SU-DHL-6 (cell line): ENCODE data around the gene ELMOD3.

Experiments
- H2AFZ ChIP-seq: fragments of 200-600 bp; sonication (generic); 2 replicates; pipeline ENCODE4 v1.6.1; 2014; ENCODE audit warnings: low read depth, mild to moderate bottlenecking, moderate library complexity, mixed read lengths, antibody characterized with exemption, low read length; ENCODE audit not compliant: severe bottlenecking
- H3F3A ChIP-seq: fragments of 200-600 bp; shearing (Covaris generic); 2 replicates; pipeline ENCODE4 v1.6.0; 2016; ENCODE audit warnings: antibody characterized with exemption, mild to moderate bottlenecking; ENCODE audit not compliant: insufficient read depth
- H3K27ac ChIP-seq: fragments of 200-600 bp; sonication (generic); 2 replicates; pipeline ENCODE4 v1.5.1; 2016; ENCODE audit warnings: low read depth, mild to moderate bottlenecking, low read length, moderate library complexity, mixed read lengths
- H3K27me3 ChIP-seq: fragments of 200-600 bp; sonication (generic), shearing (Covaris generic); 2 replicates; pipeline ENCODE4 v1.6.0; 2014; ENCODE audit warnings: mild to moderate bottlenecking, low read length
- H3K36me3 ChIP-seq: fragments of 200-600 bp; sonication (generic); 2 replicates; pipeline ENCODE4 v1.6.1; 2014; ENCODE audit warnings: mild to moderate bottlenecking, low read length, mixed read lengths
- H3K4me2 ChIP-seq: fragments of 300-600, 200-600 bp; shearing (Covaris generic), sonication (generic); 2 replicates; pipeline ENCODE4 v1.6.0; 2014; ENCODE audit warnings: low read length, low read depth, mild to moderate bottlenecking; ENCODE audit not compliant: poor library complexity, severe bottlenecking
- H3K4me3 ChIP-seq: fragments of 200-600 bp; sonication (generic); 2 replicates; pipeline ENCODE4 v1.5.1; 2014; ENCODE audit warnings: antibody characterized with exemption, low read length, mild to moderate bottlenecking, mixed read lengths; ENCODE audit not compliant: insufficient read depth, poor library complexity, severe bottlenecking
- H3K79me2 ChIP-seq: fragments of 200-600 bp; sonication (generic); 2 replicates; pipeline ENCODE4 v1.6.1; 2014; ENCODE audit warnings: mild to moderate bottlenecking, low read length, moderate library complexity; ENCODE audit not compliant: insufficient read depth
- H3K9ac ChIP-seq: fragments of 200-600 bp; sonication (generic); 2 replicates; pipeline ENCODE4 v1.7.0; 2014; ENCODE audit warnings: mild to moderate bottlenecking, low read length
- H3K9me2 ChIP-seq: fragments of 200-600 bp; sonication (generic); replicated peaks from 2 replicates; pipeline ENCODE4 v1.6.1; 2014; ENCODE audit warnings: low read length; ENCODE audit not compliant: insufficient read depth
- H3K9me3 ChIP-seq: fragments of 200-600 bp; sonication (generic); 2 replicates; pipeline ENCODE4 v1.6.1; 2014; ENCODE audit warnings: low read length, mixed read lengths; ENCODE audit not compliant: insufficient read depth
- H4K20me1 ChIP-seq: fragments of 200-600 bp; sonication (generic); 2 replicates; pipeline ENCODE4 v1.6.1; 2014; ENCODE audit warnings: low read depth, mild to moderate bottlenecking, antibody characterized with exemption, low read length, moderate library complexity, mixed read lengths
- CTCF ChIP-seq: fragments of 200-600 bp; sonication (generic); IDR thresholded peaks from one replicate; pipeline ENCODE4 v1.5.1; 2017; ENCODE audit warnings: antibody characterized with exemption, mild to moderate bottlenecking, low read length, moderate library complexity; ENCODE audit not compliant: insufficient read depth, poor library complexity, severe bottlenecking
- EZH2phosphoT487 ChIP-seq: fragments of 200-600 bp; sonication (generic), shearing (Covaris generic); conservative IDR thresholded peaks from 2 replicates; pipeline ENCODE4 v1.6.1; 2018; ENCODE audit warnings: mild to moderate bottlenecking, antibody characterized with exemption, low read length, moderate library complexity, mixed read lengths

Gene ELMOD3

GRCh38 chr2:85393836-85394235 lies 39.3 kb downstream of the ELMOD3 start:
- H3K4me3 ChIP-seq = no peak overlapping the region
- H3K27me3 ChIP-seq = no peaks in the 10 kb centered on the region
- H3K27ac ChIP-seq = no peak overlapping the region
- H3K9ac ChIP-seq = no peak overlapping the region
- no peaks in the 10 kb centered on the region for H3K9me3 ChIP-seq
- H3K79me2 ChIP-seq = no peaks in the 10 kb centered on the region
- H3F3A ChIP-seq = no peaks in the 10 kb centered on the region
- H2AFZ ChIP-seq = no peak overlapping the region
- no peaks in the 10 kb centered on the region for H3K9me2 ChIP-seq
- no peaks in the 10 kb centered on the region for H4K20me1 ChIP-seq
- H3K4me2 ChIP-seq = no peak overlapping the region
- H3K36me3 ChIP-seq = no peaks in the 10 kb centered on the region
- TF ChIP-seq EZH2phosphoT487 = no peak
- TF ChIP-seq CTCF = no peak

GRCh38 chr2:85394261-85394681 lies 39.7 kb downstream of the ELMOD3 start:
- no peaks in the 10 kb centered on the region for H4K20me1 ChIP-seq
- H3K9ac ChIP-seq = no peak overlapping the region
- no peak overlapping the region for H3K4me2 ChIP-seq
- no peaks in the 10 kb centered on the region for H3K79me2 ChIP-seq
- H3K9me3 ChIP-seq = no peaks in the 10 kb centered on the region
- no peak overlapping the region for H2AFZ ChIP-seq
- H3K36me3 ChIP-seq = no peaks in the 10 kb centered on the region
- no peak overlapping the region for H3K27ac ChIP-seq
- H3K4me3 ChIP-seq = no peak overlapping the region
- TF ChIP-seq EZH2phosphoT487 (no peak), CTCF (no peak)
- H3K27me3 ChIP-seq = no peaks in the 10 kb centered on the region
- no peaks in the 10 kb centered on the region for H3F3A ChIP-seq
- H3K9me2 ChIP-seq = no peaks in the 10 kb centered on the region

- Histone ChIP-seq H3K79me2 (no peaks in the 10 kb centered on the region), H3K27ac (no peak overlapping the region), H4K20me1 (no peaks in the 10 kb centered on the region), H2AFZ (no peak overlapping the region), H3K9ac (no peak overlapping the region), H3K4me3 (no peak overlapping the region), H3K4me2 (no peak overlapping the region), H3K27me3 (no peaks in the 10 kb centered on the region), H3K36me3 (no peaks in the 10 kb centered on the region), H3K9me3 (no peaks in the 10 kb centered on the region), H3K9me2 (no peaks in the 10 kb centered on the region), H3F3A (no peaks in the 10 kb centered on the region)
- no peak for TF ChIP-seq EZH2phosphoT487
- TF ChIP-seq CTCF = no peak
Measured at GRCh38 chr2:85394976-85395375, 40.4 kb downstream of the ELMOD3 start.
